Type B pancreatic cell (in vitro differentiated cells): ENCODE data around the gene COG3. TPM values are rescaled to one million over a fixed set of nuclear protein-coding genes. Genes with fewer than 3 reads are reported as not detected.

Source experiments
- DNase-seq: peaks from one replicate; pipeline ENCODE4 v3.0.0; 2021; ENCODE audit warnings: mixed read lengths; ENCODE audit not compliant: unreplicated experiment; ENCODE audit errors: extremely low spot score
- H3K27ac Mint-ChIP-seq: 2 replicates; pipeline ENCODE4 v1.8.0; 2021; ENCODE audit warnings: mild to moderate bottlenecking, mixed read lengths
- H3K27me3 Mint-ChIP-seq: 2 replicates; pipeline ENCODE4 v1.8.0; 2021; ENCODE audit warnings: mixed read lengths
- H3K36me3 Mint-ChIP-seq: 2 replicates; pipeline ENCODE4 v1.8.0; 2021; ENCODE audit warnings: mixed read lengths
- H3K4me1 Mint-ChIP-seq: one replicate; pipeline ENCODE4 v1.8.0; 2021; ENCODE audit warnings: mixed read lengths; ENCODE audit not compliant: unreplicated experiment
- H3K4me3 Mint-ChIP-seq: 2 replicates; pipeline ENCODE4 v1.8.0; 2021; ENCODE audit warnings: mild to moderate bottlenecking, mixed read lengths
- H3K9me3 Mint-ChIP-seq: 2 replicates; pipeline ENCODE4 v1.8.0; 2021; ENCODE audit warnings: mixed read lengths
- CTCF ChIP-seq: fragments of 200-600 bp; sonication (generic); conservative IDR thresholded peaks from 2 replicates; pipeline ENCODE4 v1.5.0; 2021; ENCODE audit warnings: antibody characterized with exemption, mild to moderate bottlenecking
- total RNA-seq: library from RNA; stranded (reverse); gene quantifications from 2 replicates; pipeline ENCODE4 v1.2.1, GENCODE V29; 2021; ENCODE audit warnings: low replicate concordance

COG3 gene
- total RNA-seq, 1 donor from 2014 or later, result 30.4 TPM

- Mint-ChIP-seq H3K9me3 (no peaks in the 10 kb centered on the region), H3K27ac (no peak overlapping the region), H3K4me1 (peaks cover 4% of the 10 kb centered on the region), H3K27me3 (peaks cover 3% of the 10 kb centered on the region), H3K4me3 (no peak overlapping the region), H3K36me3 (no peaks in the 10 kb centered on the region)
- no peak for TF ChIP-seq CTCF
- DNase-seq, result no peak
Observed at GRCh38 chr13:45439781-45440462, 24.8 kb upstream of the COG3 start.

- Mint-ChIP-seq H3K36me3 (no peaks in the 10 kb centered on the region), H3K4me1 (peaks cover 4% of the 10 kb centered on the region), H3K4me3 (no peak overlapping the region), H3K9me3 (no peaks in the 10 kb centered on the region), H3K27me3 (peaks cover 9% of the 10 kb centered on the region), H3K27ac (no peak overlapping the region)
- no peak for TF ChIP-seq CTCF
- DNase-seq, result no peak
Observed at GRCh38 chr13:45441633-45442032, 23.1 kb upstream of the COG3 start.

GRCh38 chr13:45445053-45445452, 19.7 kb upstream of the COG3 start:
- H3K27me3 Mint-ChIP-seq, result peaks cover 18% of the 10 kb centered on the region
- no peak overlapping the region for H3K4me3 Mint-ChIP-seq
- no peak for DNase-seq
- TF ChIP-seq CTCF, result no peak
- no peaks in the 10 kb centered on the region for H3K9me3 Mint-ChIP-seq
- H3K36me3 Mint-ChIP-seq, result no peaks in the 10 kb centered on the region
- no peak overlapping the region for H3K27ac Mint-ChIP-seq
- H3K4me1 Mint-ChIP-seq, result peaks cover 10% of the 10 kb centered on the region

- Mint-ChIP-seq H3K4me1 (peaks cover 11% of the 10 kb centered on the region), H3K36me3 (no peaks in the 10 kb centered on the region), H3K27ac (peak overlapping the region; percentile 46), H3K27me3 (peaks cover 18% of the 10 kb centered on the region), H3K4me3 (no peak overlapping the region), H3K9me3 (no peaks in the 10 kb centered on the region)
- no peak for TF ChIP-seq CTCF
- no peak for DNase-seq
Observed at GRCh38 chr13:45446181-45446580, 18.6 kb upstream of the COG3 start.

GRCh38 chr13:45447050-45447661, 17.6 kb upstream of the COG3 start:
- no peaks in the 10 kb centered on the region for H3K36me3 Mint-ChIP-seq
- no peak overlapping the region for H3K27ac Mint-ChIP-seq
- H3K4me3 Mint-ChIP-seq, result no peak overlapping the region
- TF ChIP-seq CTCF, result no peak
- H3K27me3 Mint-ChIP-seq, result peaks cover 18% of the 10 kb centered on the region
- no peak for DNase-seq
- H3K9me3 Mint-ChIP-seq, result no peaks in the 10 kb centered on the region
- H3K4me1 Mint-ChIP-seq, result peaks cover 11% of the 10 kb centered on the region
